Body of pancreas (tissue), 4 donors: ENCODE data around the gene ABHD12.

ENCODE experiments used
- POLR2A ChIP-seq, 3 donors: fragments of 450-650 bp; IDR thresholded peaks; one replicate each; pipeline ENCODE4 v1.6.1; 2016; ENCODE audit warnings: antibody characterized with exemption in 3 of 3, mild to moderate bottlenecking in 2 of 3
- TF ChIP-seq, protein P1 (sequence below), 7 experiments: fragments of 450-650 bp in 4 of 7; fragments of 200-600 bp in 3 of 7; sonication (generic) in 3 of 7; IDR thresholded peaks; one replicate each; pipeline ENCODE4 v1.5.1; 2016 to 2019; ENCODE audit warnings: antibody characterized with exemption in 7 of 7

DNA sequence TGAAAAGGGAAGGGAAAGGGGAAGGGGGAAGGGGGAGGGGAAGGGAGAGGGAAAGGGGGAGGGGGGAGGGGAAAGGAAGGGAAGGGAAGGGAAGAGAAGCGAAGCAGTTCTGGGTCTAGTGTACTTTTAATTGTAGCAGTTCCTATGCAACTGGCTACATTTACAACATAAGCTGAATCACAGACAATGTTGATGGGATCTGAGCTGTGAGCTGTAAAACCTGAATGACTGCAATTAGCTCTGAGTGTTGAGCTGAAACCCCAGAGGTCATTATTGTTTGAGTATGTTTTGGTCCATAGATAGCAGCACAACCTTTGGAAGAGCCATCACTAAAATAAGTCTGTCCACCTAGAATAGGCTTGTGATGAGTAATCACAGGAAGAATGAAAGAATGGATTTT, 7.2 kb upstream of the ABHD12 start:
- TF ChIP-seq, protein P1, sequence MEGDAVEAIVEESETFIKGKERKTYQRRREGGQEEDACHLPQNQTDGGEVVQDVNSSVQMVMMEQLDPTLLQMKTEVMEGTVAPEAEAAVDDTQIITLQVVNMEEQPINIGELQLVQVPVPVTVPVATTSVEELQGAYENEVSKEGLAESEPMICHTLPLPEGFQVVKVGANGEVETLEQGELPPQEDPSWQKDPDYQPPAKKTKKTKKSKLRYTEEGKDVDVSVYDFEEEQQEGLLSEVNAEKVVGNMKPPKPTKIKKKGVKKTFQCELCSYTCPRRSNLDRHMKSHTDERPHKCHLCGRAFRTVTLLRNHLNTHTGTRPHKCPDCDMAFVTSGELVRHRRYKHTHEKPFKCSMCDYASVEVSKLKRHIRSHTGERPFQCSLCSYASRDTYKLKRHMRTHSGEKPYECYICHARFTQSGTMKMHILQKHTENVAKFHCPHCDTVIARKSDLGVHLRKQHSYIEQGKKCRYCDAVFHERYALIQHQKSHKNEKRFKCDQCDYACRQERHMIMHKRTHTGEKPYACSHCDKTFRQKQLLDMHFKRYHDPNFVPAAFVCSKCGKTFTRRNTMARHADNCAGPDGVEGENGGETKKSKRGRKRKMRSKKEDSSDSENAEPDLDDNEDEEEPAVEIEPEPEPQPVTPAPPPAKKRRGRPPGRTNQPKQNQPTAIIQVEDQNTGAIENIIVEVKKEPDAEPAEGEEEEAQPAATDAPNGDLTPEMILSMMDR (IDR thresholded peaks at IDR 0.05), result no peak
- TF ChIP-seq POLR2A (IDR thresholded peaks at IDR 0.05), result no peak
